ENCODE results near the gene PIP5K1B. TPM values are rescaled to one million over a fixed set of nuclear protein-coding genes. Genes with fewer than 3 reads are reported as not detected.

PIP5K1B gene
- total and polyA plus RNA-seq, 10 of the 15 experiments (the other 5 are each of a cell fraction or from before 2014, with no cell fraction given): 6.8 to 16.3 (median 10.6) TPM

DNA sequence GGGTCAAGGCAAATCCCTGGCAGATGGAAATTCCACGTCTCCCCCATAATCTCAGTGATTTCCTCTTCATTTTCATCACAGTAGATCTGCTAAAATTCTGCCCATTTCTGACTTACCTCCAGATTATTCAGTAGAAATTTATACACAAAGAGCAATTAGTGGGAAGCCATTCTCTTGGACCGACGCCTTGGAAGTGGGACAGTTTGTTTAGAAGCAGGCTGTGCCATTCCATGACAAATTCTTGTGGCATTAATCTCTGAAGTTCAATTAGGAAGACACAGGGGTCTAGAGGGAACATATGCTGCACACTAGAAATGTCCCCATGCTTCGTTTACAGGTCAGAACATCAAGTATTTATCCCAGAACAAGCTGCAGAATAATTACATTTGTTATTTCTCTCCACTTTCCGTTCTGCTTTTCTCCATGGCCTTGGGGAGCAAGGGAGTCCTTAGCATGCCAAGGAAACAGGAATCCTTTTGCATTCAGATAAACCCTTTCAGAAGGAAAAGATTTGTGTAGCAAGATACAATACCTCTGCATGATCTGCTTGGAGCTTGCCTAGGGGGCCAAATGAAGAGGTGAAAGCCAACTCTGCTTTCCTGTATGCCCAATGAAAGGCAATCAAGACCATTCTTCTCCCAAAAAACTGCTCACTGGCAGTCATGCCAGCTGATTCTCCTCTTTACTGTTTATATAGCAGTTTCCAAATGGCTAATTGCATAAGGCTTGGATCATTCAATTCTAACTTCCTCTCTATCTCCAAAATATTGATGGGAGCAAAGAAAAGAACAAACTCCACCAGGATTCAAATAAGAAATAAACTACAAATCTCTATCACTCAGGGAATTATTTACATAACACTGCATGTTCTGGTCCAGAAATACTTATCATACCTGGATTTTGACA is 311.4 kb downstream of the PIP5K1B start:
- ChIA-PET SMC1A (ENCODE audit: uncharacterized antibody, unreplicated experiment) (no interaction called here), POLR2A (interaction anchor here (0.9 kb wide), 1 partner anchor 8 kb away, joined by 3 read pairs; no protein-coding TSS in a partner anchor), CTCF (interaction anchor here (0.6 to 1.4 kb wide), 3 partner anchors 9 to 330 kb away, joined by 3 read pairs; no protein-coding TSS in a partner anchor), RAD21 (ENCODE audit: unreplicated experiment) (no interaction called here)
- no peaks in the 10 kb centered on the region for H3K27me3 ChIP-seq (replicated peaks in 1 of 2; ENCODE audit: control insufficient read depth in 2 of 2, insufficient read depth in 2 of 2, low read length in 1 of 2)
- no peak overlapping the region for H2AFZ ChIP-seq (ENCODE audit: control insufficient read depth, low read depth, low read length)
- no TSS peak for BruUV-seq (replicated peaks)
- H3K9ac ChIP-seq (ENCODE audit: control insufficient read depth, insufficient read depth, low read length): no peak overlapping the region
- H3K9me3 ChIP-seq (replicated peaks; ENCODE audit: control insufficient read depth, insufficient read depth, low read length): no peaks in the 10 kb centered on the region
- H3K4me1 ChIP-seq (ENCODE audit: control insufficient read depth, insufficient read depth, low read length): peaks cover 10% of the 10 kb centered on the region; the same call in 1 of the 2 replicates
- WGBS (ENCODE audit: insufficient coverage, insufficient replicate concordance, low lambda C conversion rate, missing lambda C conversion rate): 40% methylated on average over 5 of the region's 5 CpGs
- H3K27ac ChIP-seq (ENCODE audit: control insufficient read depth, insufficient read depth): no peak overlapping the region
- H3K4me2 ChIP-seq (ENCODE audit: control insufficient read depth, insufficient read depth): no peak overlapping the region
- H3K79me2 ChIP-seq (ENCODE audit: control insufficient read depth, insufficient read depth, low read length): no peaks in the 10 kb centered on the region
- in situ Hi-C loops (cut with MboI): no loop called here
- H3K4me3 ChIP-seq: no peak overlapping the region
- no peaks in the 10 kb centered on the region for H4K20me1 ChIP-seq (ENCODE audit: control insufficient read depth, insufficient read depth)
- no peak for ATAC-seq
- TF ChIP-seq SIX5 (IDR thresholded peaks at IDR 0.05; ENCODE audit: low read depth, low read length, severe bottlenecking) (no peak), STAT3 (IDR thresholded peaks at IDR 0.05; ENCODE audit: low read depth, low read length) (no peak), ETV6 (conservative IDR thresholded peaks at IDR 0.05 in 1 of 2, IDR thresholded peaks at IDR 0.05 in 1 of 2; ENCODE audit: borderline replicate concordance in 1 of 2, low read depth in 1 of 2) (no peak), ZNF622 (IDR thresholded peaks at IDR 0.05) (no peak), SIN3A (IDR thresholded peaks at IDR 0.05; ENCODE audit: low read depth, low read length) (no peak), NFIC (IDR thresholded peaks at IDR 0.05; ENCODE audit: low read depth, low read length) (no peak), CHD4 (IDR thresholded peaks at IDR 0.05) (no peak), CBX3 (IDR thresholded peaks at IDR 0.05; ENCODE audit: borderline replicate concordance, low read depth) (no peak), HDAC2 (IDR thresholded peaks at IDR 0.05) (no peak), SREBF1 (IDR thresholded peaks at IDR 0.05; ENCODE audit: low read length) (no peak), GATAD2B (conservative IDR thresholded peaks at IDR 0.05; ENCODE audit: low read depth) (no peak), IKZF2 (IDR thresholded peaks at IDR 0.05) (no peak), ZSCAN29 (IDR thresholded peaks at IDR 0.05) (no peak), HCFC1 (IDR thresholded peaks at IDR 0.05; ENCODE audit: low read length) (no peak)
- TF ChIP-seq, protein P1, sequence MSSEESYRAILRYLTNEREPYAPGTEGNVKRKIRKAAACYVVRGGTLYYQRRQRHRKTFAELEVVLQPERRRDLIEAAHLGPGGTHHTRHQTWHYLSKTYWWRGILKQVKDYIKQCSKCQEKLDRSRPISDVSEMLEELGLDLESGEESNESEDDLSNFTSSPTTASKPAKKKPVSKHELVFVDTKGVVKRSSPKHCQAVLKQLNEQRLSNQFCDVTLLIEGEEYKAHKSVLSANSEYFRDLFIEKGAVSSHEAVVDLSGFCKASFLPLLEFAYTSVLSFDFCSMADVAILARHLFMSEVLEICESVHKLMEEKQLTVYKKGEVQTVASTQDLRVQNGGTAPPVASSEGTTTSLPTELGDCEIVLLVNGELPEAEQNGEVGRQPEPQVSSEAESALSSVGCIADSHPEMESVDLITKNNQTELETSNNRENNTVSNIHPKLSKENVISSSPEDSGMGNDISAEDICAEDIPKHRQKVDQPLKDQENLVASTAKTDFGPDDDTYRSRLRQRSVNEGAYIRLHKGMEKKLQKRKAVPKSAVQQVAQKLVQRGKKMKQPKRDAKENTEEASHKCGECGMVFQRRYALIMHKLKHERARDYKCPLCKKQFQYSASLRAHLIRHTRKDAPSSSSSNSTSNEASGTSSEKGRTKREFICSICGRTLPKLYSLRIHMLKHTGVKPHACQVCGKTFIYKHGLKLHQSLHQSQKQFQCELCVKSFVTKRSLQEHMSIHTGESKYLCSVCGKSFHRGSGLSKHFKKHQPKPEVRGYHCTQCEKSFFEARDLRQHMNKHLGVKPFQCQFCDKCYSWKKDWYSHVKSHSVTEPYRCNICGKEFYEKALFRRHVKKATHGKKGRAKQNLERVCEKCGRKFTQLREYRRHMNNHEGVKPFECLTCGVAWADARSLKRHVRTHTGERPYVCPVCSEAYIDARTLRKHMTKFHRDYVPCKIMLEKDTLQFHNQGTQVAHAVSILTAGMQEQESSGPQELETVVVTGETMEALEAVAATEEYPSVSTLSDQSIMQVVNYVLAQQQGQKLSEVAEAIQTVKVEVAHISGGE (CRISPR knock-in tag; IDR thresholded peaks at IDR 0.05): no peak
- TF ChIP-seq, protein P2, sequence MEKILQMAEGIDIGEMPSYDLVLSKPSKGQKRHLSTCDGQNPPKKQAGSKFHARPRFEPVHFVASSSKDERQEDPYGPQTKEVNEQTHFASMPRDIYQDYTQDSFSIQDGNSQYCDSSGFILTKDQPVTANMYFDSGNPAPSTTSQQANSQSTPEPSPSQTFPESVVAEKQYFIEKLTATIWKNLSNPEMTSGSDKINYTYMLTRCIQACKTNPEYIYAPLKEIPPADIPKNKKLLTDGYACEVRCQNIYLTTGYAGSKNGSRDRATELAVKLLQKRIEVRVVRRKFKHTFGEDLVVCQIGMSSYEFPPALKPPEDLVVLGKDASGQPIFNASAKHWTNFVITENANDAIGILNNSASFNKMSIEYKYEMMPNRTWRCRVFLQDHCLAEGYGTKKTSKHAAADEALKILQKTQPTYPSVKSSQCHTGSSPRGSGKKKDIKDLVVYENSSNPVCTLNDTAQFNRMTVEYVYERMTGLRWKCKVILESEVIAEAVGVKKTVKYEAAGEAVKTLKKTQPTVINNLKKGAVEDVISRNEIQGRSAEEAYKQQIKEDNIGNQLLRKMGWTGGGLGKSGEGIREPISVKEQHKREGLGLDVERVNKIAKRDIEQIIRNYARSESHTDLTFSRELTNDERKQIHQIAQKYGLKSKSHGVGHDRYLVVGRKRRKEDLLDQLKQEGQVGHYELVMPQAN (conservative IDR thresholded peaks at IDR 0.05): no peak
- DNase-seq (ENCODE audit: low read depth, low spot score): no peak
- no peak for FAIRE-seq
- intact Hi-C loops (cut with micrococcal nuclease; ENCODE audit: unreplicated experiment): no loop called here
- H3K36me3 ChIP-seq (ENCODE audit: control insufficient read depth in 2 of 2, insufficient read depth in 2 of 2, low read length in 1 of 2): no peaks in the 10 kb centered on the region
